ENCODE measurements around the gene PRIMA1.

The PRIMA1 gene

GRCh38 chr14:93765155-93765554, 23.1 kb downstream of the PRIMA1 start:
- H3K4me2 ChIP-seq (ENCODE audit: low read length): no peak overlapping the region
- TF ChIP-seq CTCF (IDR thresholded peaks at IDR 0.05; ENCODE audit: low read depth, low read length, poor library complexity, severe bottlenecking) (no peak), EZH2phosphoT487 (IDR thresholded peaks at IDR 0.05; ENCODE audit: borderline replicate concordance, low read length) (no peak)

GRCh38 chr14:93764211-93764659, 24.1 kb downstream of the PRIMA1 start:
- no peaks in the 10 kb centered on the region for H3K9me3 ChIP-seq (ENCODE audit: control insufficient read depth, insufficient read depth, low read length)
- TF ChIP-seq CTCF (IDR thresholded peaks at IDR 0.05; ENCODE audit: low read depth, low read length, poor library complexity, severe bottlenecking): no peak
- TF ChIP-seq EZH2phosphoT487 (IDR thresholded peaks at IDR 0.05; ENCODE audit: borderline replicate concordance, low read length): no peak
- no peaks in the 10 kb centered on the region for H3K9me2 ChIP-seq (replicated peaks; ENCODE audit: control insufficient read depth, low read length)
- H3F3A ChIP-seq (ENCODE audit: control insufficient read depth, insufficient read depth): no peaks in the 10 kb centered on the region
- no peaks in the 10 kb centered on the region for H3K27me3 ChIP-seq (ENCODE audit: control insufficient read depth, low read length)
- H3K36me3 ChIP-seq (ENCODE audit: control insufficient read depth, low read length): no peaks in the 10 kb centered on the region
- no peak overlapping the region for H3K27ac ChIP-seq (ENCODE audit: low read depth, low read length)
- H4K20me1 ChIP-seq (ENCODE audit: control insufficient read depth, insufficient read depth, low read depth, low read length): no peaks in the 10 kb centered on the region
- no peak overlapping the region for H3K4me2 ChIP-seq (ENCODE audit: low read length)
- H3K79me2 ChIP-seq (ENCODE audit: control insufficient read depth, low read length): no peaks in the 10 kb centered on the region
- no peaks in the 10 kb centered on the region for H3K4me1 ChIP-seq (ENCODE audit: control insufficient read depth, low read length)
- H3K4me3 ChIP-seq (ENCODE audit: low read length): no peak overlapping the region

More at GRCh38 chr14:93765155-93765554, 23.1 kb downstream of the PRIMA1 start:
- Histone ChIP-seq H3K27me3 (ENCODE audit: control insufficient read depth, low read length) (no peaks in the 10 kb centered on the region), H3K36me3 (ENCODE audit: control insufficient read depth, low read length) (no peaks in the 10 kb centered on the region), H3K79me2 (ENCODE audit: control insufficient read depth, low read length) (no peaks in the 10 kb centered on the region), H3K9me3 (ENCODE audit: control insufficient read depth, insufficient read depth, low read length) (no peaks in the 10 kb centered on the region), H3K4me3 (ENCODE audit: low read length) (no peak overlapping the region), H4K20me1 (ENCODE audit: control insufficient read depth, insufficient read depth, low read depth, low read length) (no peaks in the 10 kb centered on the region), H3K9me2 (replicated peaks; ENCODE audit: control insufficient read depth, low read length) (no peaks in the 10 kb centered on the region), H3K4me1 (ENCODE audit: control insufficient read depth, low read length) (no peaks in the 10 kb centered on the region), H3K27ac (ENCODE audit: low read depth, low read length) (no peak overlapping the region), H3F3A (ENCODE audit: control insufficient read depth, insufficient read depth) (no peaks in the 10 kb centered on the region)

- no peaks in the 10 kb centered on the region for H4K20me1 ChIP-seq (ENCODE audit: control insufficient read depth, insufficient read depth, low read depth, low read length)
- TF ChIP-seq CTCF (IDR thresholded peaks at IDR 0.05; ENCODE audit: low read depth, low read length, poor library complexity, severe bottlenecking): no peak
- no peak for TF ChIP-seq EZH2phosphoT487 (IDR thresholded peaks at IDR 0.05; ENCODE audit: borderline replicate concordance, low read length)
- H3K9me3 ChIP-seq (ENCODE audit: control insufficient read depth, insufficient read depth, low read length): no peaks in the 10 kb centered on the region
- H3K4me2 ChIP-seq (ENCODE audit: low read length): no peak overlapping the region
- H3F3A ChIP-seq (ENCODE audit: control insufficient read depth, insufficient read depth): no peaks in the 10 kb centered on the region
- H3K4me1 ChIP-seq (ENCODE audit: control insufficient read depth, low read length): no peaks in the 10 kb centered on the region
- no peaks in the 10 kb centered on the region for H3K27me3 ChIP-seq (ENCODE audit: control insufficient read depth, low read length)
- H3K9me2 ChIP-seq (replicated peaks; ENCODE audit: control insufficient read depth, low read length): no peaks in the 10 kb centered on the region
- H3K36me3 ChIP-seq (ENCODE audit: control insufficient read depth, low read length): no peaks in the 10 kb centered on the region
- no peaks in the 10 kb centered on the region for H3K79me2 ChIP-seq (ENCODE audit: control insufficient read depth, low read length)
- H3K27ac ChIP-seq (ENCODE audit: low read depth, low read length): no peak overlapping the region
- no peak overlapping the region for H3K4me3 ChIP-seq (ENCODE audit: low read length)
These were observed 28.5 kb downstream of the PRIMA1 start for GRCh38 chr14:93759719-93760307.
